Measurements from ENCODE around the gene HSPA5. TPM values are rescaled to one million over a fixed set of nuclear protein-coding genes. Genes with fewer than 3 reads are reported as not detected.

The HSPA5 gene
- total RNA-seq, 1 donor from 2014 or later: 260 TPM

DNA sequence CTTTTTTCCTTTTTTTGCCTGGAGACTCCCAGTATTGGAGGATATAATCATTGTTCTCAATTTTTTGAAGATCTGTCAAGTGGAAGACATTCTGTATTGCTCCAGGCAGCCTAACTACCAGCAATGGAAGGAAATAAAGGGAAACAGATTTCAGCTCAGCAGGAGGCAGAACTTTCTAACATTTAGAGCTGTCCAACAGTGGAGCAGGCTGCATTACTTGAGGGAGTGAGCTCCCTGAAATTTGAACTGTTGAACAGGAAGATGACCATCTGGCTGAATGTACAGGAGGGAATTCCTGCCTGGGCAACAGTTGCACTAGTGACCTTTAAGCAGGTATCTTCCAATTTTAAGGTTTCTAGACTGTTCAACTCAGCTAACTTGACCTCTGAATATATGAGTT lies 19.4 kb upstream of the HSPA5 start:
- H3K9me3 Mint-ChIP-seq: no peaks in the 10 kb centered on the region
- no peak for DNase-seq
- H3K27me3 Mint-ChIP-seq: peaks cover 3% of the 10 kb centered on the region
- peaks cover 29% of the 10 kb centered on the region for H3K4me1 Mint-ChIP-seq
- intact Hi-C loops (cut with micrococcal nuclease): loop anchor here (2.0 kb wide), 1 partner anchor 60 kb away; the partner anchor contains the start of gene RABEPK
- peak overlapping the region; percentile 97 for H3K4me3 Mint-ChIP-seq
- H3K36me3 Mint-ChIP-seq (ENCODE audit: low read depth): peaks cover 14% of the 10 kb centered on the region
- H3K27ac Mint-ChIP-seq: peak overlapping the region; percentile 61

DNA sequence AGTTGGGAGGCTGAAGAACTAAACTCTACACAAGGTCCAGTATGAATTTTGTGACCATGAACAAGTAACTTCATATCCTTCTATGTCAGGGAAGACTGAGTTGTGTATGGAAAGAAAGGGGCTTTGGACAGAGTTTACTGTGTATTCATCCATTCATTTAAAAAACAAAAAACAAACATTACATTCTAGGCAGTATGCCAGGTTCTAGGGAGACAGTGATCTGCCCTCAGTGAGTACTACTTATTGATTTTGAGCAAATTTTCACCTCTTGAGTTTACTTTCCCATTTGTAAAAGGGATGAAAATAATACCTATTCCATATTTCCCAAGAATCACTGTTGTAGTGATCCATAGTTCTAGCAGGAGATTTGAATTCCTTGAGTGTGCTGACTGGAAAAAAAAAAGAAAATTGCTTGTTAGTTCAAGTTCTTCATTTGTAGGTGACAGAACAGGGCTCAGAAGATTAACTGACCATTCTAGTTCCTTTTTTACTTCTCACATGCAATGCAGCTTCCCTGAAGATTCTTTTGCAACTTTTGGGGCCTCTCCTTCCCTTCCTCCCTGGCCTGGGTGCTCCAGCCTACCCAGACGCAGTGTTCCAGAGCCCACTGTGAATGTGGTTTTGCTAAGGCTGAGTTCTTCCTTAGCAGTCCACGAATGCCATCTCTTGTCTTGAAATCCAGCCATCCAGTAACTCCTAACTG lies 17.8 kb upstream of the HSPA5 start:
- peaks cover 23% of the 10 kb centered on the region for H3K4me1 Mint-ChIP-seq
- H3K4me3 Mint-ChIP-seq: no peak overlapping the region

GRCh38 chr9:125258160-125258785 lies 17.1 kb upstream of the HSPA5 start:
- Mint-ChIP-seq H3K36me3 (ENCODE audit: low read depth) (peaks cover 6% of the 10 kb centered on the region), H3K4me1 (peaks cover 17% of the 10 kb centered on the region), H3K9me3 (no peaks in the 10 kb centered on the region), H3K27ac (no peak overlapping the region), H3K27me3 (peaks cover 3% of the 10 kb centered on the region), H3K4me3 (no peak overlapping the region)
- DNase-seq: no peak
- intact Hi-C loops (cut with micrococcal nuclease): no loop called here

More for the DNA sequence above, 17.8 kb upstream of the HSPA5 start:
- Mint-ChIP-seq H3K36me3 (ENCODE audit: low read depth) (peaks cover 8% of the 10 kb centered on the region), H3K27me3 (peaks cover 3% of the 10 kb centered on the region), H3K27ac (no peak overlapping the region), H3K9me3 (no peaks in the 10 kb centered on the region)
- DNase-seq: no peak
- intact Hi-C loops (cut with micrococcal nuclease): no loop called here

- Mint-ChIP-seq H3K36me3 (ENCODE audit: low read depth) (no peaks in the 10 kb centered on the region), H3K9me3 (no peaks in the 10 kb centered on the region), H3K27ac (no peak overlapping the region), H3K27me3 (peaks cover 3% of the 10 kb centered on the region), H3K4me1 (peaks cover 5% of the 10 kb centered on the region), H3K4me3 (no peak overlapping the region)
- intact Hi-C loops (cut with micrococcal nuclease): no loop called here
- DNase-seq: no peak
Observed at GRCh38 chr9:125255781-125256391, 14.7 kb upstream of the HSPA5 start.

GRCh38 chr9:125254231-125254630 lies 13.1 kb upstream of the HSPA5 start:
- intact Hi-C loops (cut with micrococcal nuclease): no loop called here
- no peaks in the 10 kb centered on the region for H3K4me1 Mint-ChIP-seq
- H3K27me3 Mint-ChIP-seq: peaks cover under 1% of the 10 kb centered on the region
- H3K36me3 Mint-ChIP-seq (ENCODE audit: low read depth): no peaks in the 10 kb centered on the region
- H3K27ac Mint-ChIP-seq: no peak overlapping the region
- no peak for DNase-seq
- no peak overlapping the region for H3K4me3 Mint-ChIP-seq
- no peaks in the 10 kb centered on the region for H3K9me3 Mint-ChIP-seq

- Mint-ChIP-seq H3K4me1 (peaks cover 7% of the 10 kb centered on the region), H3K4me3 (no peak overlapping the region)
- intact Hi-C loops (cut with micrococcal nuclease): loop anchor here (10.0 kb wide), 1 partner anchor 129 kb away; no protein-coding TSS in a partner anchor
Observed at GRCh38 chr9:125246261-125246667, 5.1 kb upstream of the HSPA5 start.

GRCh38 chr9:125243792-125244260 lies 2.7 kb upstream of the HSPA5 start:
- Mint-ChIP-seq H3K27ac (peak overlapping the region; percentile 21), H3K36me3 (ENCODE audit: low read depth) (peaks cover 24% of the 10 kb centered on the region), H3K27me3 (peaks cover 2% of the 10 kb centered on the region), H3K4me1 (peaks cover 11% of the 10 kb centered on the region), H3K4me3 (no peak overlapping the region), H3K9me3 (no peaks in the 10 kb centered on the region)
- intact Hi-C loops (cut with micrococcal nuclease): loop anchor here (5.0 to 10.0 kb wide), 3 partner anchors 102 to 472 kb away; partner anchors contain the start of genes NR6A1 and SCAI
- no peak for DNase-seq

More at GRCh38 chr9:125246261-125246667, 5.1 kb upstream of the HSPA5 start:
- Mint-ChIP-seq H3K27me3 (peaks cover under 1% of the 10 kb centered on the region), H3K9me3 (no peaks in the 10 kb centered on the region), H3K36me3 (ENCODE audit: low read depth) (peaks cover under 1% of the 10 kb centered on the region), H3K27ac (no peak overlapping the region)
- DNase-seq: no peak

- intact Hi-C loops (cut with micrococcal nuclease): loop anchor here (1.0 to 10.0 kb wide), 9 partner anchors 19 to 470 kb away; partner anchors contain the start of genes ARPC5L, GAPVD1, GOLGA1 and NR6A1
- Mint-ChIP-seq H3K36me3 (ENCODE audit: low read depth) (peaks cover 41% of the 10 kb centered on the region), H3K27ac (peak overlapping the region; percentile 98), H3K27me3 (peaks cover 2% of the 10 kb centered on the region), H3K4me3 (peak overlapping the region; percentile 93), H3K4me1 (peaks cover 26% of the 10 kb centered on the region), H3K9me3 (no peaks in the 10 kb centered on the region)
- no peak for DNase-seq
Observed at GRCh38 chr9:125241863-125242739, 958 bp upstream of the HSPA5 start.

DNA sequence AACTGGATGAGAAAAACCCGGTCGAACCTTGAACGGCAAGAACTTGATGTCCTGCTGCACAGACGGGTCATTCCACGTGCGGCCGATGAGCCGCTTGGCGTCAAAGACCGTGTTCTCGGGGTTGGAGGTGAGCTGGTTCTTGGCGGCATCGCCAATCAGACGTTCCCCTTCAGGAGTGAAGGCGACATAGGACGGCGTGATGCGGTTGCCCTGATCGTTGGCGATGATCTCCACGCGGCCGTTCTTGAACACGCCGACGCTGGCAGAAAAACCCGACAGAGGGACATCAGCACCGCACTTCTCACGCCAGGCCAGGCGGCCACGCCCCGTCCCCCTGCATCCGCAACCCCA lies 519 bp downstream of the HSPA5 start:
- no peaks in the 10 kb centered on the region for H3K9me3 Mint-ChIP-seq
- intact Hi-C loops (cut with micrococcal nuclease): loop anchor here (2.0 to 10.0 kb wide), 4 partner anchors 92 to 468 kb away; partner anchors contain the start of genes NR6A1 and SCAI
- peaks cover 2% of the 10 kb centered on the region for H3K27me3 Mint-ChIP-seq
- DNase-seq: no peak
- H3K4me3 Mint-ChIP-seq: peak overlapping the region; percentile 93
- peaks cover 37% of the 10 kb centered on the region for H3K4me1 Mint-ChIP-seq
- peak overlapping the region; percentile 98 for H3K27ac Mint-ChIP-seq
- H3K36me3 Mint-ChIP-seq (ENCODE audit: low read depth): peaks cover 54% of the 10 kb centered on the region

DNA sequence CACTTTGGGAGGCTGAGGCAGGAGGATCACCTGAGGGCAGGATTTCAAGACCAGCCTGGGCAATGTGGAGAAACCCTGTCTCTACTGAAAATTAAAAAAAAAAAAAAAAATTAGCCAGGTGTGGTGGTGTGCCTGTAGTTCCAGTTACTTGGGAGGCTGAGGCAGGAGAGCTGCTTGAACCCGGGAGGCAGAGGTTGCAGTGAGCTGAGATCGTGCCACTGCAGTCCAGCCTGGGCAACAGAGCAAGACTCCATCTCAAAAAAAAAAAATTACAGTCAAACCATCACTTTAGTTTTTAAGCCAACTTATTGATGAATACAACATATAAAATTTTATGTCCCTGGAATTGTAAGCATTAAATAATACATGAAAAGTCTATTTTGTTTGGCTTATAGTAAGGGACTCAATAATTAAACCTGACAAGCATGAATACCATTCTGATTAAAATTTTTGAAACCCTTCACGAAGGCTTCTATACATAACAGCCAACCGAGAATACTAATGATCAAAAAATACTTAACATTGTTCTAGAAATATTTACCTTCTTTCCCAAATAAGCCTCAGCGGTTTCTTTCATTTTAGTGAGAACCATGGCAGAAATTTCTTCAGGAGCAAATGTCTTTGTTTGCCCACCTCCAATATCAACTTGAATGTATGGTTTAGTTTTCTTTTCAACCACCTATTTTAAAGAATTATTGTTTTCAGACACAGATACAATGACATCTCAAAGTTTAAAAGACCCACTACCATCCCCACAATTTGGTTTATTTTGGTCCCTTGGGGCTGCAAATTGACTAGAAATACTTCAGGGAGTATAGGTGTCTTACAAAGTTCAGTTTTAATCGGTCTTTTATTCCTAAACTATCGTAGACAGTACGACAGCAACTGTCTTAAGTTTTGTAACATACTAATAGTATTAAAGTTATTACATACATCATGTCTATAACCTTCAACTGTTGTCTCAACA lies 1.2 kb downstream of the HSPA5 start:
- H3K9me3 Mint-ChIP-seq: no peaks in the 10 kb centered on the region
- peaks cover 44% of the 10 kb centered on the region for H3K4me1 Mint-ChIP-seq
- peaks cover 61% of the 10 kb centered on the region for H3K36me3 Mint-ChIP-seq (ENCODE audit: low read depth)
- peak overlapping the region; percentile 93 for H3K4me3 Mint-ChIP-seq
- peaks cover 2% of the 10 kb centered on the region for H3K27me3 Mint-ChIP-seq
- H3K27ac Mint-ChIP-seq: peak overlapping the region; percentile 98
- no peak for DNase-seq
- intact Hi-C loops (cut with micrococcal nuclease): loop anchor here (2.0 to 10.0 kb wide), 4 partner anchors 93 to 468 kb away; partner anchors contain the start of genes NR6A1 and SCAI

DNA sequence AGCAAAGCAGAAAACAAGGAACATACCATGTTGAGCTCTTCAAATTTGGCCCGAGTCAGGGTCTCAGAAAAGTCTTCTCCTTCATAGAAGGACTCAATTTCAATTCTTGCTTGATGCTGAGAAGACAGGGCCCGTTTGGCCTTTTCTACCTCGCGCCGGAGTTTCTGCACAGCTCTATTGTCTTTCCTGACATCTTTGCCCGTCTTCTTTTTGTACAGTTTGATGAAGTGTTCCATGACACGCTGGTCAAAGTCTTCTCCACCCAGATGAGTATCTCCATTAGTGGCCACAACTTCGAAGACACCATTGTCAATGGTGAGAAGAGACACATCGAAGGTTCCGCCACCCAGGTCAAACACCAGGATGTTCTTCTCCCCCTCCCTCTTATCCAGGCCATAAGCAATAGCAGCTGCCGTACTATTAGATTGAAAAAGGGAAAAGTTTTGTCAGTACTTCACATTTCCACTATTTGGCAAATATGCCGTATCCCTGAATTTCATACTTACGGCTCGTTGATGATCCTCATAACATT lies 2.2 kb downstream of the HSPA5 start:
- intact Hi-C loops (cut with micrococcal nuclease): no loop called here

More for the DNA sequence above, 2.2 kb downstream of the HSPA5 start:
- DNase-seq: no peak
- H3K9me3 Mint-ChIP-seq: no peaks in the 10 kb centered on the region
- peak overlapping the region; percentile 93 for H3K4me3 Mint-ChIP-seq
- peaks cover 44% of the 10 kb centered on the region for H3K4me1 Mint-ChIP-seq
- H3K27me3 Mint-ChIP-seq: peaks cover 2% of the 10 kb centered on the region
- H3K27ac Mint-ChIP-seq: peak overlapping the region; percentile 36
- H3K36me3 Mint-ChIP-seq (ENCODE audit: low read depth): peaks cover 65% of the 10 kb centered on the region
